HEK293 (cell line): ENCODE data around the gene NEXN.

ENCODE experiments used
- CTCF ChIA-PET: fragments of 350-600 bp; formaldehyde crosslinking; extraction: SDS; loops from one replicate; lab custom pipeline; 2021; ENCODE audit warnings: antibody characterized with exemption; lab: Yijun Ruan, JAX
- POLR2A ChIA-PET: fragments of 300-600 bp; formaldehyde crosslinking; extraction: SDS; loops from one replicate; lab custom pipeline; 2020; ENCODE audit warnings: antibody characterized with exemption, inconsistent platforms; lab: Yijun Ruan, JAX
- H3K27ac ChIP-seq: fragments of 200-500 bp; sonication (Bioruptor generic); 2 replicates; pipeline ENCODE4 v1.5.1; 2014; ENCODE audit warnings: low read depth, low read length, control low read depth, inconsistent platforms; ENCODE audit errors: extremely low read depth
- H3K36me3 ChIP-seq, 2 experiments: fragments of 200-500 bp in 1 of 2; sonication (Bioruptor generic) in 1 of 2; 1 replicate in 1 of 2; 2 replicates in 1 of 2; pipeline ENCODE4 v1.5.1; 2014 to 2017; ENCODE audit warnings: inconsistent platforms in 2 of 2, low read length in 2 of 2; ENCODE audit not compliant: control insufficient read depth in 2 of 2, insufficient read depth in 1 of 2
- H3K4me1 ChIP-seq: fragments of 200-500 bp; sonication (Bioruptor generic); 2 replicates; pipeline ENCODE4 v1.5.1; 2014; ENCODE audit warnings: mild to moderate bottlenecking, low read length, inconsistent platforms; ENCODE audit not compliant: control insufficient read depth, insufficient read depth
- H3K4me3 ChIP-seq: 2 replicates; pipeline ENCODE4 v1.5.1; 2011; ENCODE audit warnings: low read depth, mild to moderate bottlenecking, control low read depth, low read length, moderate library complexity
- H3K9me3 ChIP-seq: fragments of 200-500 bp; sonication (Bioruptor generic); 2 replicates; pipeline ENCODE4 v1.5.1; 2014; ENCODE audit warnings: low read depth, low read length, inconsistent platforms; ENCODE audit not compliant: control insufficient read depth, insufficient read depth
- GFI1B ChIP-seq: fragments of 450-650 bp; formaldehyde crosslinking; IDR thresholded peaks from 2 replicates; pipeline ENCODE4 v1.5.1; 2016; ENCODE audit warnings: missing biosample characterization, missing genetic modification characterization
- GLI2 ChIP-seq: fragments of 450-650 bp; formaldehyde crosslinking; IDR thresholded peaks from 2 replicates; pipeline ENCODE4; 2017; ENCODE audit warnings: missing biosample characterization, missing genetic modification characterization, low read depth, borderline replicate concordance
- GLIS1 ChIP-seq: fragments of 450-650 bp; formaldehyde crosslinking; IDR thresholded peaks from 2 replicates; pipeline ENCODE4 v1.5.1; 2016; ENCODE audit warnings: missing biosample characterization, missing genetic modification characterization
- KLF16 ChIP-seq: fragments of 450-650 bp; formaldehyde crosslinking; IDR thresholded peaks from 2 replicates; pipeline ENCODE4 v1.5.1; 2017; ENCODE audit warnings: missing biosample characterization, missing genetic modification characterization
- PRDM1 ChIP-seq: fragments of 450-650 bp; formaldehyde crosslinking; IDR thresholded peaks from 2 replicates; pipeline ENCODE4; 2016; ENCODE audit warnings: missing biosample characterization, missing genetic modification characterization
- YY2 ChIP-seq: fragments of 450-650 bp; formaldehyde crosslinking; IDR thresholded peaks from 2 replicates; pipeline ENCODE4 v1.5.1; 2016; ENCODE audit warnings: missing biosample characterization, missing genetic modification characterization
- ZBTB10 ChIP-seq: fragments of 450-650 bp; formaldehyde crosslinking; IDR thresholded peaks from 2 replicates; pipeline ENCODE4 v1.5.1; 2016; ENCODE audit warnings: missing biosample characterization, missing genetic modification characterization
- ZBTB20 ChIP-seq: fragments of 450-650 bp; formaldehyde crosslinking; IDR thresholded peaks from 2 replicates; pipeline ENCODE4 v1.5.1; 2016; ENCODE audit warnings: missing biosample characterization, missing genetic modification characterization
- ZFHX2 ChIP-seq: fragments of 450-650 bp; formaldehyde crosslinking; conservative IDR thresholded peaks from 2 replicates; pipeline ENCODE4 v1.5.1; 2016; ENCODE audit warnings: missing biosample characterization, missing genetic modification characterization
- ZFP37 ChIP-seq: fragments of 450-650 bp; formaldehyde crosslinking; IDR thresholded peaks from 2 replicates; pipeline ENCODE4 v1.5.1; 2016; ENCODE audit warnings: missing biosample characterization, missing genetic modification characterization
- ZNF112 ChIP-seq: fragments of 450-650 bp; formaldehyde crosslinking; IDR thresholded peaks from 2 replicates; pipeline ENCODE4 v1.5.0; 2017; ENCODE audit warnings: missing biosample characterization, missing genetic modification characterization
- ZNF138 ChIP-seq: fragments of 450-650 bp; formaldehyde crosslinking; IDR thresholded peaks from 2 replicates; pipeline ENCODE4 v1.5.1; 2016; ENCODE audit warnings: missing biosample characterization, missing genetic modification characterization, borderline replicate concordance
- ZNF140 ChIP-seq: fragments of 450-650 bp; formaldehyde crosslinking; IDR thresholded peaks from 2 replicates; pipeline ENCODE4 v1.5.1; 2016; ENCODE audit warnings: missing biosample characterization, missing genetic modification characterization
- ZNF169 ChIP-seq: fragments of 450-650 bp; formaldehyde crosslinking; IDR thresholded peaks from 2 replicates; pipeline ENCODE4 v1.5.1; 2016; ENCODE audit warnings: missing biosample characterization, missing genetic modification characterization
- ZNF211 ChIP-seq: fragments of 450-650 bp; formaldehyde crosslinking; IDR thresholded peaks from 2 replicates; pipeline ENCODE4 v1.5.1; 2016; ENCODE audit warnings: low read depth, missing biosample characterization, missing genetic modification characterization
- ZNF248 ChIP-seq: fragments of 450-650 bp; formaldehyde crosslinking; IDR thresholded peaks from 2 replicates; pipeline ENCODE4 v1.5.1; 2017; ENCODE audit warnings: missing biosample characterization, missing genetic modification characterization
- ZNF311 ChIP-seq: fragments of 450-650 bp; formaldehyde crosslinking; IDR thresholded peaks from 2 replicates; pipeline ENCODE4 v1.5.1; 2017; ENCODE audit warnings: missing biosample characterization, missing genetic modification characterization, borderline replicate concordance
- ZNF341 ChIP-seq: fragments of 450-650 bp; formaldehyde crosslinking; IDR thresholded peaks from 2 replicates; pipeline ENCODE4; 2016; ENCODE audit warnings: low read depth, missing biosample characterization, missing genetic modification characterization
- ZNF354C ChIP-seq: fragments of 450-650 bp; formaldehyde crosslinking; IDR thresholded peaks from 2 replicates; pipeline ENCODE4 v1.5.1; 2016; ENCODE audit warnings: missing biosample characterization, missing genetic modification characterization, low read depth, borderline replicate concordance
- ZNF391 ChIP-seq: fragments of 450-650 bp; formaldehyde crosslinking; IDR thresholded peaks from 2 replicates; pipeline ENCODE4 v1.5.1; 2016; ENCODE audit warnings: low read depth, missing biosample characterization, missing genetic modification characterization, borderline replicate concordance
- ZNF394 ChIP-seq: fragments of 450-650 bp; formaldehyde crosslinking; IDR thresholded peaks from 2 replicates; pipeline ENCODE4 v1.5.1; 2016; ENCODE audit warnings: missing biosample characterization, missing genetic modification characterization, mild to moderate bottlenecking, moderate library complexity, borderline replicate concordance
- ZNF529 ChIP-seq: fragments of 450-650 bp; formaldehyde crosslinking; IDR thresholded peaks from 2 replicates; pipeline ENCODE4 v1.5.1; 2017; ENCODE audit warnings: missing genetic modification characterization, missing biosample characterization; ENCODE audit not compliant: insufficient replicate concordance
- ZNF544 ChIP-seq: fragments of 450-650 bp; formaldehyde crosslinking; IDR thresholded peaks from 2 replicates; pipeline ENCODE4 v1.5.0; 2017; ENCODE audit warnings: missing biosample characterization, missing genetic modification characterization
- ZNF585B ChIP-seq: fragments of 450-650 bp; formaldehyde crosslinking; IDR thresholded peaks from 2 replicates; pipeline ENCODE4 v1.5.1; 2016; ENCODE audit warnings: missing biosample characterization, missing genetic modification characterization
- ZNF596 ChIP-seq: fragments of 450-650 bp; IDR thresholded peaks from 2 replicates; pipeline ENCODE4 v1.5.0; 2018; ENCODE audit warnings: missing biosample characterization, mild to moderate bottlenecking, missing genetic modification characterization, moderate library complexity
- ZNF654 ChIP-seq: fragments of 450-650 bp; formaldehyde crosslinking; IDR thresholded peaks from 2 replicates; pipeline ENCODE4 v1.5.1; 2016; ENCODE audit warnings: low read depth, missing biosample characterization, missing genetic modification characterization
- ZNF701 ChIP-seq: fragments of 450-650 bp; formaldehyde crosslinking; IDR thresholded peaks from 2 replicates; pipeline ENCODE4 v1.5.1; 2016; ENCODE audit warnings: missing biosample characterization, missing genetic modification characterization
- ZNF747 ChIP-seq: fragments of 450-650 bp; formaldehyde crosslinking; IDR thresholded peaks from 2 replicates; pipeline ENCODE4 v1.5.1; 2016; ENCODE audit warnings: missing biosample characterization, missing genetic modification characterization
- ZNF777 ChIP-seq: fragments of 450-650 bp; formaldehyde crosslinking; IDR thresholded peaks from 2 replicates; pipeline ENCODE4 v1.5.1; 2017; ENCODE audit warnings: missing biosample characterization, missing genetic modification characterization, borderline replicate concordance

Gene NEXN

GRCh38 chr1:77961392-77961791, 73.0 kb downstream of the NEXN start:
- Histone ChIP-seq H3K9me3 (no peaks in the 10 kb centered on the region), H3K36me3 (peaks cover 85 to 100% of the 10 kb centered on the region in 2 experiments), H3K4me1 (no peaks in the 10 kb centered on the region), H3K4me3 (no peak overlapping the region)
- ChIA-PET CTCF (no interaction called here), POLR2A (no interaction called here)
- no peak for TF ChIP-seq ZNF112 (tag by site-specific recombination)
- TF ChIP-seq, all 188 proteins: peak for 0
- H3K27ac ChIP-seq = no peak overlapping the region

DNA sequence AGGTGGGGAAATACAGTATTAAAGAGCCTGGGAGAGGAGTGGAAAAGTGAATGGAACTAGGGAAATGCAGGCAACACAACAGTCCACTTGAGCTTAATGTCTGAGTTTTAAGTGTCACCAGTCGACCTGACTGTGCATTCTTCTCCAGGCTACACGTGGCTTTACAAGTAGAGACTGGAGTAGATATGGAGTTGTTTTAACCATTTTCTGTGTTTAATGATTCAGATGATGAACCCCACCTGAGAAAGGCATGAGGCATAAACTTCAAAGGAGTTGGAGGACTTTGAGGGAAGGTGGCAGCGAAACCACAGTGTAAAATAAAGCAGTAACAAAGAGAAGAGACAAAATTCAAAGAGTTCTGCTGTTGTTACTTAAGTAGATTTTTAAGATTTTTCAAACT, 77.9 kb downstream of the NEXN start:
- Histone ChIP-seq H3K4me1 (no peaks in the 10 kb centered on the region), H3K36me3 (peaks cover 86 to 96% of the 10 kb centered on the region in 2 experiments), H3K4me3 (no peak overlapping the region), H3K9me3 (no peaks in the 10 kb centered on the region), H3K27ac (no peak overlapping the region)
- no peak for TF ChIP-seq ZNF211 (tag by site-specific recombination)
- TF ChIP-seq ZBTB20 (tag by site-specific recombination) = no peak
- no peak for TF ChIP-seq ZNF529
- TF ChIP-seq PRDM1 (tag by site-specific recombination) = 0 out of 2 replicates have a peak, but pooled peaks have one; percentile 3
- no peak for TF ChIP-seq ZNF596 (tag by site-specific recombination)
- TF ChIP-seq ZBTB10 (tag by site-specific recombination) = no peak
- TF ChIP-seq GLIS1 = no peak
- no peak for TF ChIP-seq GFI1B (tag by site-specific recombination)
- POLR2A ChIA-PET = interaction anchor here (1.2 kb wide), 1 partner anchor 38 kb away, joined by 3 read pairs; the partner anchor contains the start of gene DNAJB4
- CTCF ChIA-PET = no interaction called here

- no peak overlapping the region for H3K27ac ChIP-seq
- H3K9me3 ChIP-seq = no peaks in the 10 kb centered on the region
- H3K4me1 ChIP-seq = no peaks in the 10 kb centered on the region
- peaks cover 50 to 74% of the 10 kb centered on the region in 2 experiments for H3K36me3 ChIP-seq
- CTCF ChIA-PET = interaction anchor here (0.9 kb wide), 1 partner anchor 232 kb away, joined by 3 read pairs; no protein-coding TSS in a partner anchor
- POLR2A ChIA-PET = no interaction called here
- H3K4me3 ChIP-seq = no peak overlapping the region
- no peak for TF ChIP-seq ZNF701 (tag by site-specific recombination)
- TF ChIP-seq ZFHX2 (tag by site-specific recombination) = no peak
- TF ChIP-seq ZNF544 (tag by site-specific recombination) = no peak
- TF ChIP-seq ZNF341 (tag by site-specific recombination) = no peak
- no peak for TF ChIP-seq ZNF138 (tag by site-specific recombination)
- TF ChIP-seq ZNF354C (tag by site-specific recombination) = no peak
- TF ChIP-seq ZNF248 (tag by site-specific recombination) = no peak
These were observed 81.8 kb downstream of the NEXN start for GRCh38 chr1:77970192-77970591.

DNA sequence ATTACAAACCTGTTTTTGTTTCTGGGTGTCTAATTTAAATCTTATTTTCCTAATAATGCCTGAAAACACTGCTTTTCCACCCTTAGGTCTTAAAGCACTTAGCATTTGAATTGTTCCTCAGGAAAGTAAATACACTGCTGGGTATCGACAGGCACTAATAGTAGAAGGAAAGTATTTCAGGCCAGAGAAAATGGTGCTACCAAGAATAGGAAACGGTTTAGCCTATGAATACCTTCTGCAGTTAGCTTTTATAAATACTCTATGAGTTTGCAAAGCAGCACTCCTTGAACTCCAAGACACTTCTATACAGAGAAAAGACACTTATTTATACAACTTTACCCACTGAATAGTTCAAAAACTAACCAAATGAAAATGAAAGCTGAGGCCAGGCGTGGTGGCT, 83.7 kb downstream of the NEXN start:
- Histone ChIP-seq H3K4me1 (peaks cover 6% of the 10 kb centered on the region; the same call in 1 of the 2 replicates), H3K36me3 (peaks cover 33 to 68% of the 10 kb centered on the region in 2 experiments), H3K9me3 (no peaks in the 10 kb centered on the region), H3K4me3 (no peak overlapping the region), H3K27ac (no peak overlapping the region)
- CTCF ChIA-PET = no interaction called here
- POLR2A ChIA-PET = no interaction called here
- TF ChIP-seq YY2 (tag by site-specific recombination) (no peak), ZNF391 (no peak), ZNF654 (no peak), ZNF777 (tag by site-specific recombination) (no peak), GFI1B (tag by site-specific recombination) (no peak), ZFP37 (tag by site-specific recombination) (no peak), GLI2 (tag by site-specific recombination) (no peak), ZNF311 (no peak), ZNF585B (tag by site-specific recombination) (no peak), ZNF169 (tag by site-specific recombination) (no peak), ZNF394 (tag by site-specific recombination) (no peak), ZNF747 (tag by site-specific recombination) (no peak), KLF16 (tag by site-specific recombination) (no peak), ZNF140 (no peak)
- TF ChIP-seq, all 188 proteins: peak for 0
